Measurements from ENCODE around the gene ZBTB18.

ZBTB18 gene

GRCh38 chr1:244102468-244102867 is 51.4 kb downstream of the ZBTB18 start:
- H3K79me2 ChIP-seq (ENCODE audit: insufficient read depth, low read length) = no peaks in the 10 kb centered on the region
- no peak overlapping the region for H3K9ac ChIP-seq (ENCODE audit: low read length)
- no peaks in the 10 kb centered on the region for H4K20me1 ChIP-seq (ENCODE audit: low read depth, low read length)
- H3F3A ChIP-seq (ENCODE audit: insufficient read depth) = no peaks in the 10 kb centered on the region
- no peaks in the 10 kb centered on the region for H3K9me3 ChIP-seq (ENCODE audit: insufficient read depth, low read length)
- no peaks in the 10 kb centered on the region for H3K36me3 ChIP-seq (ENCODE audit: low read length)
- no peaks in the 10 kb centered on the region for H3K9me2 ChIP-seq (replicated peaks; ENCODE audit: insufficient read depth, low read length)
- H3K4me2 ChIP-seq (ENCODE audit: low read depth, low read length, poor library complexity, severe bottlenecking) = no peak overlapping the region
- no peak overlapping the region for H3K4me3 ChIP-seq (ENCODE audit: insufficient read depth, low read length, poor library complexity, severe bottlenecking)
- H3K27me3 ChIP-seq (ENCODE audit: low read length) = peaks cover 3% of the 10 kb centered on the region; the same call in 1 of the 2 replicates
- no peak overlapping the region for H2AFZ ChIP-seq (ENCODE audit: low read depth, low read length, severe bottlenecking)
- TF ChIP-seq EZH2phosphoT487 (conservative IDR thresholded peaks at IDR 0.05; ENCODE audit: low read length) (no peak), CTCF (IDR thresholded peaks at IDR 0.05; ENCODE audit: insufficient read depth, low read length, poor library complexity, severe bottlenecking) (no peak)
- H3K27ac ChIP-seq (ENCODE audit: low read depth, low read length) = no peak overlapping the region

GRCh38 chr1:244104309-244105060 is 53.4 kb downstream of the ZBTB18 start:
- H4K20me1 ChIP-seq (ENCODE audit: low read depth, low read length) = no peaks in the 10 kb centered on the region
- TF ChIP-seq CTCF (IDR thresholded peaks at IDR 0.05; ENCODE audit: insufficient read depth, low read length, poor library complexity, severe bottlenecking) = no peak
- TF ChIP-seq EZH2phosphoT487 (conservative IDR thresholded peaks at IDR 0.05; ENCODE audit: low read length) = no peak
- no peaks in the 10 kb centered on the region for H3K9me3 ChIP-seq (ENCODE audit: insufficient read depth, low read length)
- H2AFZ ChIP-seq (ENCODE audit: low read depth, low read length, severe bottlenecking) = no peak overlapping the region
- H3K79me2 ChIP-seq (ENCODE audit: insufficient read depth, low read length) = no peaks in the 10 kb centered on the region
- H3K36me3 ChIP-seq (ENCODE audit: low read length) = no peaks in the 10 kb centered on the region
- no peaks in the 10 kb centered on the region for H3F3A ChIP-seq (ENCODE audit: insufficient read depth)
- no peak overlapping the region for H3K4me3 ChIP-seq (ENCODE audit: insufficient read depth, low read length, poor library complexity, severe bottlenecking)
- no peak overlapping the region for H3K4me2 ChIP-seq (ENCODE audit: low read depth, low read length, poor library complexity, severe bottlenecking)
- H3K9me2 ChIP-seq (replicated peaks; ENCODE audit: insufficient read depth, low read length) = no peaks in the 10 kb centered on the region
- no peak overlapping the region for H3K27ac ChIP-seq (ENCODE audit: low read depth, low read length)
- peaks cover 3% of the 10 kb centered on the region; the same call in 1 of the 2 replicates for H3K27me3 ChIP-seq (ENCODE audit: low read length)
- no peak overlapping the region for H3K9ac ChIP-seq (ENCODE audit: low read length)

- H2AFZ ChIP-seq (ENCODE audit: low read depth, low read length, severe bottlenecking) = no peak overlapping the region
- no peaks in the 10 kb centered on the region for H3F3A ChIP-seq (ENCODE audit: insufficient read depth)
- no peak overlapping the region for H3K4me3 ChIP-seq (ENCODE audit: insufficient read depth, low read length, poor library complexity, severe bottlenecking)
- no peaks in the 10 kb centered on the region for H3K36me3 ChIP-seq (ENCODE audit: low read length)
- TF ChIP-seq CTCF (IDR thresholded peaks at IDR 0.05; ENCODE audit: insufficient read depth, low read length, poor library complexity, severe bottlenecking) (no peak), EZH2phosphoT487 (conservative IDR thresholded peaks at IDR 0.05; ENCODE audit: low read length) (no peak)
- no peak overlapping the region for H3K27ac ChIP-seq (ENCODE audit: low read depth, low read length)
- H3K9ac ChIP-seq (ENCODE audit: low read length) = no peak overlapping the region
- peaks cover 3% of the 10 kb centered on the region; the same call in 1 of the 2 replicates for H3K27me3 ChIP-seq (ENCODE audit: low read length)
- H3K4me2 ChIP-seq (ENCODE audit: low read depth, low read length, poor library complexity, severe bottlenecking) = no peak overlapping the region
- no peaks in the 10 kb centered on the region for H3K9me3 ChIP-seq (ENCODE audit: insufficient read depth, low read length)
- H3K79me2 ChIP-seq (ENCODE audit: insufficient read depth, low read length) = no peaks in the 10 kb centered on the region
- no peaks in the 10 kb centered on the region for H3K9me2 ChIP-seq (replicated peaks; ENCODE audit: insufficient read depth, low read length)
- no peaks in the 10 kb centered on the region for H4K20me1 ChIP-seq (ENCODE audit: low read depth, low read length)
These were observed 55.1 kb downstream of the ZBTB18 start for GRCh38 chr1:244106176-244106575.
